Spleen (tissue), 11 donors: ENCODE measurements around the gene ZNF611. TPM values are rescaled to one million over a fixed set of nuclear protein-coding genes. Genes with fewer than 3 reads are reported as not detected.

ENCODE experiments used
- DNase-seq: peaks from one replicate; pipeline ENCODE4 v3.0.0-alpha.2; 2020
- H3K27ac ChIP-seq, 8 donors: fragments of 200-600 bp; sonication (generic) in 7 of 8; 1 replicate in 4 of 8; 2 replicates in 4 of 8; pipeline versions ENCODE4 v1.5.0 to v1.8.0; 2016 to 2021; ENCODE audit warnings: inconsistent platforms in 4 of 8, mild to moderate bottlenecking in 4 of 8, moderate library complexity in 1 of 8
- H3K27me3 ChIP-seq, 7 donors: fragments of 200-600 bp; sonication (generic) in 6 of 7; replicated peaks in 1 of 7; 1 replicate in 4 of 7; 2 replicates in 3 of 7; pipeline versions ENCODE4 v1.5.0 to v1.8.0; 2016 to 2021; ENCODE audit warnings: inconsistent platforms in 3 of 7, mild to moderate bottlenecking in 1 of 7
- H3K36me3 ChIP-seq, 6 donors: fragments of 200-600 bp; sonication (generic) in 5 of 6; 1 replicate in 4 of 6; 2 replicates in 2 of 6; pipeline versions ENCODE4 v1.5.0 to v1.8.0; 2016 to 2021; ENCODE audit warnings: inconsistent platforms in 2 of 6
- H3K4me1 ChIP-seq, 6 donors: fragments of 200-600 bp; sonication (generic) in 5 of 6; 1 replicate in 3 of 6; 2 replicates in 3 of 6; pipeline versions ENCODE4 v1.5.0 to v1.8.0; 2016 to 2021; ENCODE audit warnings: inconsistent platforms in 3 of 6
- H3K4me3 ChIP-seq, 8 donors: fragments of 200-600 bp; sonication (generic) in 7 of 8; 1 replicate in 4 of 8; 2 replicates in 4 of 8; pipeline versions ENCODE4 v1.5.0 to v1.8.0; 2016 to 2021; ENCODE audit warnings: inconsistent platforms in 4 of 8, mild to moderate bottlenecking in 4 of 8, moderate library complexity in 2 of 8
- H3K9me3 ChIP-seq, 8 donors: fragments of 200-600 bp; sonication (generic) in 7 of 8; 1 replicate in 4 of 8; 2 replicates in 4 of 8; pipeline versions ENCODE4 v1.5.0 to v1.8.0; 2016 to 2021; ENCODE audit warnings: inconsistent platforms in 4 of 8
- CTCF ChIP-seq, 11 experiments: fragments of 200-600 bp in 7 of 11; fragments of 450-650 bp in 4 of 11; sonication (generic) in 4 of 11; IDR thresholded peaks in 8 of 11; conservative IDR thresholded peaks in 3 of 11; 1 replicate in 7 of 11; 2 replicates in 4 of 11; pipeline versions ENCODE4 v1.4.0 to v1.8.0; 2016 to 2021; ENCODE audit warnings: antibody characterized with exemption in 11 of 11, inconsistent platforms in 4 of 11, mild to moderate bottlenecking in 1 of 11
- POLR2A ChIP-seq, 3 donors: fragments of 450-650 bp; IDR thresholded peaks; one replicate each; pipeline ENCODE4 v1.5.1; 2017; ENCODE audit warnings: antibody characterized with exemption in 3 of 3, mild to moderate bottlenecking in 1 of 3
- POLR2AphosphoS5 ChIP-seq, 3 donors: sonication (generic); formaldehyde crosslinking; IDR thresholded peaks; one replicate each; pipeline ENCODE4 v1.5.1; 2017; ENCODE audit warnings: antibody characterized with exemption in 3 of 3
- WGBS, 5 donors: extraction: QIAGEN DNeasy Blood & Tissue Kit in 3 of 5; methylation state at CpG; one replicate each; pipeline versions ENCODE4 v1.1.5 to v1.1.7; 2013 to 2018; 5-methylcytosine and 5-hydroxymethylcytosine counted together
- intact Hi-C: fragments of 100-400 bp; cut with DNase I; formaldehyde crosslinking; loops from one replicate; pipeline ENCODE4 v1.15.0; 2023; ENCODE audit warnings: low total_unique reads
- polyA plus RNA-seq, 3 donors: library from polyadenylated mRNA; stranded (reverse); fragments of 200-250 nt; gene quantifications; one replicate each; pipeline ENCODE4 v1.2.1, GENCODE V29; 2013
- total RNA-seq, 7 donors: library from RNA; depleted of rRNA in 3 of 7; stranded (reverse); fragments of >200 nt in 3 of 7; fragmentation: NEBNext Ultra II Directional in 4 of 7; extraction: Animal tissue kit (Norgen Biotek cat#: 25700) in 4 of 7; gene quantifications; one replicate each; pipeline versions ENCODE4 v1.1.0 to v1.2.1, GENCODE V29; 2016 to 2021
- donor health status: healthy with polysubstance abuse.
- donor health status: DM: no; HTN: no; CAD: no; lungs with moderate emphysema.
- donor health status: DM: no; HTN: no; CAD: no.
- donor health status: Bipolar disorder and iron deficiency.
- donor health status: healthy.
- donor health status: DM: no; HTN: no; CAD: no.
- donor health status: DM: yes; HTN: yes; CAD: no.

ZNF611 gene
- total and polyA plus RNA-seq, 10 donors, result 2.6 to 32.5 (median 24.0) TPM

DNA sequence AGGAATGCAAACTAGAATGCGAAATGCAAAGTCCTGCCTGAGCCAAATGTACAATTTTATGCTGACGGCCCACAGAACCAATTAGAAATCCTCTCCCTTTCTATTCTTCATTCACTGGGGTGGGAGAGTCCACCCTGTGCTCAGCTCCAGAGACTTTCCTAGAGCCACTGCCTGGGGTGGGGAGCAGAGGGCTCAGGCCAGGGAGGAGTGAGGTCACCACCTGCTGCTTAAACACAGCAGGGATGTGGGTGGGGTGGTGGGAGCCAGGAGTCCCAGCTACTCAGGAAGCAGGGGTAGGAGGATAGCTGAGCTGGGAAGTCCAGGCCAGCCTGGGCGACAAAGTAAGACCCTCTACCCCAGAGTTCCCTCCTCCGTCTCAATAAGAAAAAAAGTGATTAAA lies 69.8 kb downstream of the ZNF611 start:
- Histone ChIP-seq H3K9me3 (no peaks in the 10 kb centered on the region), H3K27me3 (no peaks in the 10 kb centered on the region), H3K4me1 (no peaks in the 10 kb centered on the region), H3K27ac (no peak overlapping the region), H3K36me3 (peaks cover 0 to 57% (median 7%) of the 10 kb centered on the region in 6 donors), H3K4me3 (no peak overlapping the region)
- TF ChIP-seq CTCF (IDR thresholded peaks at IDR 0.05 in 8 of 11, conservative IDR thresholded peaks at IDR 0.05 in 3 of 11), result no peak
- TF ChIP-seq POLR2A (IDR thresholded peaks at IDR 0.05), result no peak
- TF ChIP-seq POLR2AphosphoS5 (IDR thresholded peaks at IDR 0.05), result no peak
- intact Hi-C loops, result no loop called here
- DNase-seq, result no peak
- 89 to 100% (median 93%) methylated on average over 4 of the region's 4 CpGs for WGBS, 5 donors

DNA sequence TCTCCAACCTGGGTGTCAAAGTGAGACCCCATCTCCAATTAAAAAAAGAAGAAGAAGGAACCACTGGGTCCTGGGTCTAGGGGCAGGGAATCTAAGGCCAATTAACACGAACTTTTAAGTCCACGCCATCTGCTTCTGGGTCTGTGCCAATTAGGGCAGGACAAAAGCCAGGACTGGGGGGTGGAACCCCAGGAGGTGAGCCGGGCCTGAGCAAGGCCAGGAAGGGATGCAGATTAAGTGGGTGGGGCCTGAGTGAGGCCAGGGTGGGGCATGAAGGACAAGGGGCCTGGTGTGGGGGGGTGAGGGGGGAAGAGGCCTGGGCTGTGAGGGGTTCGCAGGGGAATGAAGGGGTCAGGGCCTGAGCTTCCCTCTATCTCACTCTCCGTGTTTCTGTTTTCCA lies 70.4 kb downstream of the ZNF611 start:
- H3K36me3 ChIP-seq, result peaks cover 0 to 59% (median 11%) of the 10 kb centered on the region in 6 donors
- no peaks in the 10 kb centered on the region for H3K27me3 ChIP-seq
- H3K27ac ChIP-seq, result no peak overlapping the region
- no peak overlapping the region for H3K4me3 ChIP-seq
- H3K4me1 ChIP-seq, result no peaks in the 10 kb centered on the region
- intact Hi-C loops, result no loop called here
- no peak for TF ChIP-seq CTCF (IDR thresholded peaks at IDR 0.05 in 8 of 11, conservative IDR thresholded peaks at IDR 0.05 in 3 of 11)
- H3K9me3 ChIP-seq, result no peaks in the 10 kb centered on the region
- DNase-seq, result no peak
- 74 to 93% (median 78%) methylated on average over 5 of the region's 5 CpGs for WGBS, 5 donors

DNA sequence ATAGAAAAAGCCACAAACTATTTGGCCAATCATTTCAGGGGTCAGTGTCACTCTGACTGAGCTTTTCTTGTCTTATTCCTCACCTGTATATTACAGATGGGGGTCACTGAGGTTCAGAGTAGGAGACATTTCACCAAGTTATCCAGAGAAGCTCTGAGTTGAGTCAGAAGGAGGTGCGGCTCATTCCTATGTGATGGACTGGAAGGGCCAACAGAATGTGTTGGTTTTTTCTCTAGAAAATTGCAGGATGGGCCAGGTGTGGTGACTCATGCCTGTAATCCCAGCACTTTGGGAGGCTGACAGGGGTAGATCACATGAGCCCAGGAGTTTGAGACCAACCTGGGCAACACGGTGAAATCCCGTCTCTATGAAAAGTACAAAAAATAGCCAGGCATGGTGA lies 72.2 kb downstream of the ZNF611 start:
- TF ChIP-seq POLR2A (IDR thresholded peaks at IDR 0.05) (no peak), CTCF (IDR thresholded peaks at IDR 0.05 in 8 of 11, conservative IDR thresholded peaks at IDR 0.05 in 3 of 11) (no peak), POLR2AphosphoS5 (IDR thresholded peaks at IDR 0.05) (no peak)
- H3K4me1 ChIP-seq, result no peaks in the 10 kb centered on the region
- no peaks in the 10 kb centered on the region for H3K9me3 ChIP-seq
- H3K27me3 ChIP-seq, result no peaks in the 10 kb centered on the region
- H3K27ac ChIP-seq, result no peak overlapping the region
- no peak for DNase-seq
- intact Hi-C loops, result no loop called here
- peaks cover 0 to 77% (median 17%) of the 10 kb centered on the region in 6 donors for H3K36me3 ChIP-seq
- H3K4me3 ChIP-seq, result no peak overlapping the region
- whole genome bisulfite sequencing, 5 donors, result 78 to 97% (median 96%) methylated on average over 3 of the region's 3 CpGs

DNA sequence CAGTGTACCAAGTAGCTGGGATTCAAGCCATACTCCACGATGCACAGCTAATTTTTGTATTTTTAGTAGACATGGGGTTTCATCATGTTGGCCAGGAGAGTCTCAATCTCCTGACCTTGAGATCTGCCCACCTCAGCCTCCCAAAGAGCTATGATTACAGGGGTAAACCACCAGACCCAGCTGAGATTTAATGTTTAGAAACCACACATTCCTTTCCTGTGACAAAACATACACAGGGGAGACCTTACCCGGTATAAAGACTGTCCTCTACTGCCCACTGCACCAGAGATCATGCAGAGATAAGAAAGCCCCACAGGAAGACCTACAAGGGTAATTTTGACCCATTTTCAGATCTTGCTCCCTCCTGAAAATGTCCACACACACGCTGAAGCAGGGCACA lies 73.9 kb downstream of the ZNF611 start:
- Histone ChIP-seq H3K27ac (no peak overlapping the region), H3K4me3 (no peak overlapping the region), H3K36me3 (peaks cover 0 to 94% (median 17%) of the 10 kb centered on the region in 6 donors), H3K4me1 (no peaks in the 10 kb centered on the region), H3K9me3 (no peaks in the 10 kb centered on the region), H3K27me3 (no peaks in the 10 kb centered on the region)
- TF ChIP-seq POLR2AphosphoS5 (IDR thresholded peaks at IDR 0.05) (no peak), POLR2A (IDR thresholded peaks at IDR 0.05) (no peak), CTCF (IDR thresholded peaks at IDR 0.05 in 8 of 11, conservative IDR thresholded peaks at IDR 0.05 in 3 of 11) (no peak)
- no peak for DNase-seq
- intact Hi-C loops, result no loop called here
- WGBS, 5 donors, result 74 to 93% (median 83%) methylated on average over 2 to 3 of the region's 3 CpGs
